Neural progenitor cell (in vitro differentiated cells): ENCODE measurements around the gene DEPDC4.
A peak's percentile ranks its signal among the peaks of the same experiment; 100 is the strongest.

Source experiments
- EZH2 ChIP-seq: fragments of 200-600 bp; sonication (generic); IDR thresholded peaks from 2 replicates; pipeline ENCODE4 v1.6.1; 2017; ENCODE audit warnings: antibody characterized with exemption, mild to moderate bottlenecking, moderate library complexity
- TF ChIP-seq, protein P1 (sequence below): fragments of 200-600 bp; sonication (generic); IDR thresholded peaks from 2 replicates; pipeline ENCODE4 v1.5.1; 2017; ENCODE audit warnings: antibody characterized with exemption, mild to moderate bottlenecking

DNA sequence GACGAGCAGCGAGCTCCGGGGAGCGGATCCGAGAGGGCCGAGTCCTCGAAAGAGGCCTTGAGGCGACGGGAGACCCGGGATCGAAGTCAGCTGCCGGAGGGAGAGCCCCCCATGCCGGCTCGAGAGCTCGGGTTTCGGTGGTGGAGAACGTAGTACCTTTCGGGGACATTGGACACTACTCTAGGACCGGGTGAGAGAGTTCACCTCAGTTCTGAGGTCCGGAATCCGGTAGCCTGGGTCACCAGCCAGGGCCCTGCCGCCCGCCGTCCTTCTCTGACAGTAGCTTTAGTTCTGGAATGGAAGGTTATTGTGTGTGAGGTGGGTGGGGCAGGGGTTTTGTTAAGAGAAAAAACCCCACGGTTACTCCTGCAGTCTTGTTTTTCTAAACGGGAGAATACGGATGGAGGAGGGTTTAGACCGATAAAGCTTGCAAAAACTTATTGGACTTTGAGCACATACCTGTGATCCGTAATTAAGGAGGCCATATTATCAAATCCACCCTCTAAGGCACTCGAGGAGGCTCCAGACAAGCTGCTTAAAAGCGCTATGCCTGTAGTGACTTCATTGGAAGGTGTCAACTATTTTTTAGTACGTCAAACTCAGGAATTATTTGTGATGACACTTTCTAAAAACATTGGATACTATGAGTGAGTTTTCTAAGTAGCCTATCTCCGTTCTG lies 863 bp upstream of the DEPDC4 start:
- TF ChIP-seq, protein P1, sequence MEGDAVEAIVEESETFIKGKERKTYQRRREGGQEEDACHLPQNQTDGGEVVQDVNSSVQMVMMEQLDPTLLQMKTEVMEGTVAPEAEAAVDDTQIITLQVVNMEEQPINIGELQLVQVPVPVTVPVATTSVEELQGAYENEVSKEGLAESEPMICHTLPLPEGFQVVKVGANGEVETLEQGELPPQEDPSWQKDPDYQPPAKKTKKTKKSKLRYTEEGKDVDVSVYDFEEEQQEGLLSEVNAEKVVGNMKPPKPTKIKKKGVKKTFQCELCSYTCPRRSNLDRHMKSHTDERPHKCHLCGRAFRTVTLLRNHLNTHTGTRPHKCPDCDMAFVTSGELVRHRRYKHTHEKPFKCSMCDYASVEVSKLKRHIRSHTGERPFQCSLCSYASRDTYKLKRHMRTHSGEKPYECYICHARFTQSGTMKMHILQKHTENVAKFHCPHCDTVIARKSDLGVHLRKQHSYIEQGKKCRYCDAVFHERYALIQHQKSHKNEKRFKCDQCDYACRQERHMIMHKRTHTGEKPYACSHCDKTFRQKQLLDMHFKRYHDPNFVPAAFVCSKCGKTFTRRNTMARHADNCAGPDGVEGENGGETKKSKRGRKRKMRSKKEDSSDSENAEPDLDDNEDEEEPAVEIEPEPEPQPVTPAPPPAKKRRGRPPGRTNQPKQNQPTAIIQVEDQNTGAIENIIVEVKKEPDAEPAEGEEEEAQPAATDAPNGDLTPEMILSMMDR = no peak
- TF ChIP-seq EZH2 = peak; percentile 8
